Lower lobe of right lung (tissue), 2 donors: ENCODE measurements around the gene MCTP2. TPM values are rescaled to one million over a fixed set of nuclear protein-coding genes. Genes with fewer than 3 reads are reported as not detected.
A peak's percentile ranks its signal among the peaks of the same experiment; 100 is the strongest.

Experiments used
- ATAC-seq, 2 donors: fragments of 200-7000 bp; cut with Tn5 transposase; one replicate each; pipeline ENCODE4 v1.9.1; 2020 to 2022; ENCODE audit warnings: mild to moderate bottlenecking in 2 of 2, moderate library complexity in 2 of 2
- DNase-seq: peaks from one replicate; pipeline ENCODE4 v3.0.0-alpha.2; 2020
- H3K27ac ChIP-seq: fragments of 200-600 bp; one replicate; pipeline ENCODE4 v1.8.0; 2022
- H3K27me3 ChIP-seq: fragments of 200-600 bp; one replicate; pipeline ENCODE4 v1.8.0; 2022; ENCODE audit warnings: low read depth
- H3K36me3 ChIP-seq: fragments of 200-600 bp; one replicate; pipeline ENCODE4 v1.8.0; 2022; ENCODE audit warnings: mild to moderate bottlenecking
- H3K4me1 ChIP-seq: fragments of 200-600 bp; one replicate; pipeline ENCODE4 v1.8.0; 2022
- H3K4me3 ChIP-seq: fragments of 200-600 bp; one replicate; pipeline ENCODE4 v1.8.0; 2022; ENCODE audit warnings: mild to moderate bottlenecking
- H3K9me3 ChIP-seq: fragments of 200-600 bp; one replicate; pipeline ENCODE4 v1.8.0; 2022
- intact Hi-C: fragments of 100-400 bp; cut with DNase I; formaldehyde crosslinking; loops from one replicate; pipeline ENCODE4 v1.11.0; 2022
- total RNA-seq: library from RNA; stranded (reverse); fragmentation: NEBNext Ultra II Directional; extraction: Animal tissue kit (Norgen Biotek cat#: 25700); gene quantifications from one replicate; pipeline ENCODE4 v1.2.1, GENCODE V29; 2021
- TF ChIP-seq, protein P1 (sequence below): fragments of 200-600 bp; IDR thresholded peaks from one replicate; pipeline ENCODE4 v1.8.0; 2022; ENCODE audit warnings: antibody characterized with exemption, mild to moderate bottlenecking
- donor health status: DM: no; HTN: yes; CAD: no; lungs with severe emphysema.

The MCTP2 gene
- total RNA-seq, 1 donor from 2014 or later: 36.1 TPM

DNA sequence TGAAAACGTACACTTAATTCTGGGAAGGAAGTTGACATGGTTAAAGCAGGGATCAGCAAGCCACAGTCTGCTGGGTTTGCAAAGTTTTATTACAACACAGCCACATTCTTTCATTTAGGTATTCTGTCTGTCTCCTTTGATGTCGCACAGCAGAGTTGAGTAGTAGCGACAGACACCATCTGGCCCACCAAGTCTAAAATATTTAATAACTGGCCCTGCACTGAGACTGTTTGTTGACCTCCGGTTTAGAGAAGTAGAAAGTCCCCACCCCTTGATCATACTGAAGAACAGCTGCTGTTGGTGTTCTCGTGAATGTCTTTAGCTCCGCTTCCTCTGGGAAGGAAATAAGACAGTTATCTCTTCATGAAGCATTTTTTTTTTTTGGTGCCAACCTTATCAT lies 66.2 kb downstream of the MCTP2 start:
- TF ChIP-seq, protein P1, sequence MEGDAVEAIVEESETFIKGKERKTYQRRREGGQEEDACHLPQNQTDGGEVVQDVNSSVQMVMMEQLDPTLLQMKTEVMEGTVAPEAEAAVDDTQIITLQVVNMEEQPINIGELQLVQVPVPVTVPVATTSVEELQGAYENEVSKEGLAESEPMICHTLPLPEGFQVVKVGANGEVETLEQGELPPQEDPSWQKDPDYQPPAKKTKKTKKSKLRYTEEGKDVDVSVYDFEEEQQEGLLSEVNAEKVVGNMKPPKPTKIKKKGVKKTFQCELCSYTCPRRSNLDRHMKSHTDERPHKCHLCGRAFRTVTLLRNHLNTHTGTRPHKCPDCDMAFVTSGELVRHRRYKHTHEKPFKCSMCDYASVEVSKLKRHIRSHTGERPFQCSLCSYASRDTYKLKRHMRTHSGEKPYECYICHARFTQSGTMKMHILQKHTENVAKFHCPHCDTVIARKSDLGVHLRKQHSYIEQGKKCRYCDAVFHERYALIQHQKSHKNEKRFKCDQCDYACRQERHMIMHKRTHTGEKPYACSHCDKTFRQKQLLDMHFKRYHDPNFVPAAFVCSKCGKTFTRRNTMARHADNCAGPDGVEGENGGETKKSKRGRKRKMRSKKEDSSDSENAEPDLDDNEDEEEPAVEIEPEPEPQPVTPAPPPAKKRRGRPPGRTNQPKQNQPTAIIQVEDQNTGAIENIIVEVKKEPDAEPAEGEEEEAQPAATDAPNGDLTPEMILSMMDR: no peak
- Histone ChIP-seq H3K4me1 (peaks cover 6% of the 10 kb centered on the region), H3K27me3 (no peaks in the 10 kb centered on the region), H3K27ac (no peak overlapping the region), H3K36me3 (peaks cover 3% of the 10 kb centered on the region), H3K4me3 (no peak overlapping the region), H3K9me3 (no peaks in the 10 kb centered on the region)
- DNase-seq (no peak), ATAC-seq (peak; percentile 37 to 49)
- intact Hi-C loops: no loop called here

DNA sequence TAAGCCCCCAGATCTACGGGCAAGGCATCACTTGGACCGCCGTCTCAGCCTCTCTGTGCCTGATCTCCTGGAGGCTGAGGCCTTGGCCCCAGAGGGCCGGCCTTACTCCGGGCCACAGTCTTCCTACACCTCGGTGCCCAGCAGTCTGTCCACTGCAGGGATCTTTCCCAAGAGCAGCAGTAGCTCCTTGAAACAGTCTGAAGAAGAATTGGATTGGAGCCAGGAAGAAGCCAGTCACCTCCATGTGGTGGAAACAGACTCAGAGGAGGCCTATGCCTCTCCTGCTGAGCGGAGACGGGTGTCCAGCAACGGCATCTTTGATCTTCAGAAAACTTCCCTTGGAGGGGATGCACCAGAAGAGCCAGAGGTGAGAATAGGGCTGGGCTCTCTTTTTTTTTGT lies 67.0 kb downstream of the MCTP2 start:
- ATAC-seq (no peak), DNase-seq (no peak)
- Histone ChIP-seq H3K9me3 (no peaks in the 10 kb centered on the region), H3K4me1 (peaks cover 6% of the 10 kb centered on the region), H3K4me3 (no peak overlapping the region), H3K36me3 (peaks cover 5% of the 10 kb centered on the region), H3K27me3 (no peaks in the 10 kb centered on the region), H3K27ac (peak overlapping the region; percentile 25)
- intact Hi-C loops: no loop called here
- TF ChIP-seq, protein P1: no peak

DNA sequence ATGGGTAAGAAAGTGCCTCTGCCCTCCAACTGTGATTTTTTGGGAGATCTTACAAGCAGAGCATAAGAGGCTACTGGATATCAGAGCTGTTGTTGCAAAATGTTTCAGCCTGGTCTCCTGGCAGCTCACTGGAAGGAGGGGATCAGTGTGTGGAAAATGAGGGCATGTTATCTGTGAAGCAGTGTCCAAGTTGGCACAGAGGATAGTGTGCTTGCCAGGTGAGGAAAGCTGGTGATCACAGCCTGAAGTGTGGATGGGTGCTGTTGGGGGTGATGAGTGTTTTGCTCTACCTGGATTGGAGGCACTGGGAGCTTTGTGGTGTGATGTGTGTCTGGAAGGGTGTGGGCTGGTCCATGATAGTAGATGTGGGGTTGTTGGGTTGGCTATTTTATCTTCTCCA lies 69.3 kb downstream of the MCTP2 start:
- intact Hi-C loops: no loop called here

DNA sequence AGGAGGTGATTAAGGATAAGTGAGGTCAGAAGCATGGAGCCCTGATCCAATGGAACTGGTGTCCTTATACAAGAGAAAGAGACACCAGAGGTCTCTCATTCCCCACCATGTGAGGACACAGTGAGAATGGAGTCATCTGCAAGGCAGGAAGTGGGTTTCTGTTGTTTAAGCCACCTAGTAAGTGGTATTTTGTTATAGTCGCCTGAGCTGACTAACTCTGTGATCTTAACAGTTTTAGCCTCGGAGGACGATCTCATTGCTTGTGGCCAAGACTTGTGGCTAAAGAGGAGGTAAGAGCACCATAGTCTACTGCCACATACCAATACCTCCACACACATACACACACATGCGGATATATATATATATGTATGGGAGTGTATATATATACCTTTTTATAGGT lies 73.8 kb downstream of the MCTP2 start:
- no peak for DNase-seq
- TF ChIP-seq, protein P1: no peak
- peak; percentile 40 to 41 for ATAC-seq
- H3K9me3 ChIP-seq: no peaks in the 10 kb centered on the region
- H3K27me3 ChIP-seq: no peaks in the 10 kb centered on the region
- no peak overlapping the region for H3K27ac ChIP-seq
- peaks cover 14% of the 10 kb centered on the region for H3K36me3 ChIP-seq
- intact Hi-C loops: no loop called here
- no peaks in the 10 kb centered on the region for H3K4me1 ChIP-seq
- no peak overlapping the region for H3K4me3 ChIP-seq

More for the DNA sequence above, 69.3 kb downstream of the MCTP2 start:
- no peak overlapping the region for H3K27ac ChIP-seq
- TF ChIP-seq, protein P1: no peak
- DNase-seq (no peak), ATAC-seq (no peak)
- peaks cover 6% of the 10 kb centered on the region for H3K4me1 ChIP-seq
- no peaks in the 10 kb centered on the region for H3K27me3 ChIP-seq
- no peak overlapping the region for H3K4me3 ChIP-seq
- H3K36me3 ChIP-seq: peaks cover 17% of the 10 kb centered on the region
- H3K9me3 ChIP-seq: no peaks in the 10 kb centered on the region

DNA sequence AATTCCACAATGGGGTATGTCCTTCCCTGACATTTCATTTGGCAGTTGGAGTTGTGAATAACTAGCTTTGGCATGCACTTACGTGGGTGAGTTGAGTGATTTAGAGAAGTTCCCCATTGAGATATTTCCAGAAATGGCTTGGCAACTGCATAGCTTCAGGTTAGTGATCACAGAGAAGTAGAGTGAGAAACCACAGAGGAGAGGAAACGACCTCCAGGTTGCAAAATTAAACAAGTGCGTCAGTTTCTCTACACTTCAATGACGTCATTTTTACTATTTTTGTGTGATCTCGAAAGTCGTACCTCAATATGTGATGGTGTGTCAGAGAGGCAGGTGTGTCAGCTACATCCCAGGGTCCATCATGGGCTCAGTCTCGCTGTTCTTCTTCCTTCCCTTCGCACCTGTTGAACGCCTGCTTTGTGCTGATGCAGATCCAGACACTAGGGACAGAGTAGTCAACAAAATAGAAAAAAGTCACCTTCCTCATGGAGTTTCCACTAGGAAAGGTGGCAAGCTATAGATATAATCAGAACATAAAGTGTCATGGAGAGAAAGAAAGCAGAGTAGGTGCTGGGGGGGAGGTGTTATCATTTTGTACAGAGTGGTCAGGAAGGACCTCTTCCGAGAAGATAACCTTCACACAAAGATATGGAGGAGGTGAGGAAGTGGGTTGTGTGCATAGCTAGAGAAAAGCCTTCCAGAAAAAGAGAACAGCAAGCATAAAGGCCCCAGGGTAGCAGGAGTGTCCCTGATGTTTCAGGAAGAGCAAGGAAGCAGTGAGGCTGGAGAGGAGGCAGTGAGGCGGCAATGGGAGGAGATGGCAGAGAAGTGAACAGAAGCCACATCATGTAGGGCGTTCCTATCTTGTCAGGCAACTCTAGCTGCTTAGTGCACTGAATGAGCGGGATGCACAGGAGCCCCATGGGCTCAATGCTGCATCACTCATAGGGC lies 75.6 kb downstream of the MCTP2 start:
- Histone ChIP-seq H3K9me3 (no peaks in the 10 kb centered on the region), H3K4me1 (no peaks in the 10 kb centered on the region), H3K27ac (no peak overlapping the region), H3K27me3 (no peaks in the 10 kb centered on the region), H3K36me3 (peaks cover 14% of the 10 kb centered on the region), H3K4me3 (no peak overlapping the region)
- intact Hi-C loops: no loop called here
- TF ChIP-seq, protein P1: no peak
- ATAC-seq (peak; percentile 69 to 77), DNase-seq (no peak)
